Measurements from ENCODE around the gene RNF225.
A peak's percentile ranks its signal among the peaks of the same experiment; 100 is the strongest.
"Not testable (repeated sequence)": the region's sequence is repeated elsewhere in the genome, so short reads cannot be mapped to it uniquely, and the experiment has no call there.

Gene RNF225

GRCh38 chr19:58408152-58409009 is 12.9 kb downstream of the RNF225 start, which contains the start of gene ZNF584:
TSS of gene ZNF584 (plus strand) at chr19:58408649. CDS start at chr19:58409148, 499 bp downstream.
- peak; percentile 93 for DNase-seq (ENCODE audit: low spot score)

GRCh38 chr19:58409010-58409790 is 13.7 kb downstream of the RNF225 start:
- DNase-seq (ENCODE audit: low spot score): no peak

GRCh38 chr19:58416604-58417003 is 21.1 kb downstream of the RNF225 start:
- DNase-seq (ENCODE audit: low spot score): no peak

GRCh38 chr19:58417071-58417470 is 21.6 kb downstream of the RNF225 start:
- DNase-seq (ENCODE audit: low spot score): no peak

GRCh38 chr19:58428617-58429016 is 33.2 kb downstream of the RNF225 start:
- DNase-seq (ENCODE audit: low spot score): no peak

- no peak for DNase-seq (ENCODE audit: low spot score)
Measured at GRCh38 chr19:58429745-58430144, 34.3 kb downstream of the RNF225 start.

GRCh38 chr19:58434217-58434616 is 38.8 kb downstream of the RNF225 start:
- no peak for DNase-seq (ENCODE audit: low spot score)

GRCh38 chr19:58439576-58440554 is 44.4 kb downstream of the RNF225 start, which contains the start of gene ZNF132:
TSS of gene ZNF132 (minus strand) at chr19:58440153. CDS start at chr19:58439821, 332 bp downstream.
- peak; percentile 98 for DNase-seq (ENCODE audit: low spot score)

- no peak for DNase-seq (ENCODE audit: low spot score)
Measured at GRCh38 chr19:58440556-58440955, 45.1 kb downstream of the RNF225 start.

GRCh38 chr19:58442986-58443385 is 47.5 kb downstream of the RNF225 start:
- not testable (repeated sequence) for DNase-seq (ENCODE audit: low spot score)
